CD4-positive, alpha-beta T cell treated with Interleukin-4 for 4 hours (primary cell): Measurements from ENCODE around the gene PLEK.
"Not testable (repeated sequence)": the region's sequence is repeated elsewhere in the genome, so short reads cannot be mapped to it uniquely, and the experiment has no call there.

Experiments
- DNase-seq: peaks from one replicate; pipeline ENCODE4 v3.0.0-alpha.2; 2020

The PLEK gene, protein sequence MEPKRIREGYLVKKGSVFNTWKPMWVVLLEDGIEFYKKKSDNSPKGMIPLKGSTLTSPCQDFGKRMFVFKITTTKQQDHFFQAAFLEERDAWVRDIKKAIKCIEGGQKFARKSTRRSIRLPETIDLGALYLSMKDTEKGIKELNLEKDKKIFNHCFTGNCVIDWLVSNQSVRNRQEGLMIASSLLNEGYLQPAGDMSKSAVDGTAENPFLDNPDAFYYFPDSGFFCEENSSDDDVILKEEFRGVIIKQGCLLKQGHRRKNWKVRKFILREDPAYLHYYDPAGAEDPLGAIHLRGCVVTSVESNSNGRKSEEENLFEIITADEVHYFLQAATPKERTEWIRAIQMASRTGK

DNA sequence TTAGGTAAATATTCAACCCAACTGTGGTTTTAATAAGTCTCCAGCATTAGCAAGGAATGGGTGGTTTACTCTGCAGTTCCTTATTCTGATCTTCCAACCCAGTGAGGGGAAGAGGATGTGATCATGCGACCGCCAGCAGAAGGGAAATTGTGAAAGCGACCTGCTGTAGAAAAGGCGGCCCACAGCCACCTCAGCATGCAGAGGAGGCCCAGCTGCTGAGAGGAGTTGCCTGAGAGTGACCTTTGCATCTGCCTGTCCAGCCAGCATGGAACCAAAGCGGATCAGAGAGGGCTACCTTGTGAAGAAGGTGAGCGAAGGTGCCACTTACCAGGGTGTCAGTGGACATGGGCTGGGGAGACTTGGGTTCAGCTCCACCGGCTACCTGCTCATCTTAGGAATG, at the start of gene PLEK:
PLEK (plus strand) TSS at position 196 of the 400 bp plus-strand sequence; CDS start at position 266, 70 bp downstream.
- peak; percentile 56 for DNase-seq

DNA sequence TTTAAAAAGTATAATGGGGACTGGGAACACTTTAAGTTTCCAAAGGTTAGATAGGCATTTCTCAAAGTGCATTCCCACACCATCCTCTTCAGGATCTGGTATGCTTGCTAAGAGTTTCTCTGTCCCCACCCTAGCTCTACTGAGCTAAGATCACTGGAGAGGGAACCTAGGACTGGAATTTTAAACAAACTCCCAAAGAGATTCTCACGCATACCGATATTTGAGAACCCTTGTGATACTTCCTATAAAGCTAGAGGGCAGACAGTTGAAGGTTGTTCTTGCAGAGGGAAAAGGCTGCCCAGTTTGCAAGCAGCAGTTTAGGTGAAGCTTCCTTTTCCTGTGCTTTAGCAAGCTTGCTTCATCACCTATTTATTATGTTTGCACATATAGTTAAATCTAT, 49.0 kb upstream of the PLEK start:
- DNase-seq: no peak

DNA sequence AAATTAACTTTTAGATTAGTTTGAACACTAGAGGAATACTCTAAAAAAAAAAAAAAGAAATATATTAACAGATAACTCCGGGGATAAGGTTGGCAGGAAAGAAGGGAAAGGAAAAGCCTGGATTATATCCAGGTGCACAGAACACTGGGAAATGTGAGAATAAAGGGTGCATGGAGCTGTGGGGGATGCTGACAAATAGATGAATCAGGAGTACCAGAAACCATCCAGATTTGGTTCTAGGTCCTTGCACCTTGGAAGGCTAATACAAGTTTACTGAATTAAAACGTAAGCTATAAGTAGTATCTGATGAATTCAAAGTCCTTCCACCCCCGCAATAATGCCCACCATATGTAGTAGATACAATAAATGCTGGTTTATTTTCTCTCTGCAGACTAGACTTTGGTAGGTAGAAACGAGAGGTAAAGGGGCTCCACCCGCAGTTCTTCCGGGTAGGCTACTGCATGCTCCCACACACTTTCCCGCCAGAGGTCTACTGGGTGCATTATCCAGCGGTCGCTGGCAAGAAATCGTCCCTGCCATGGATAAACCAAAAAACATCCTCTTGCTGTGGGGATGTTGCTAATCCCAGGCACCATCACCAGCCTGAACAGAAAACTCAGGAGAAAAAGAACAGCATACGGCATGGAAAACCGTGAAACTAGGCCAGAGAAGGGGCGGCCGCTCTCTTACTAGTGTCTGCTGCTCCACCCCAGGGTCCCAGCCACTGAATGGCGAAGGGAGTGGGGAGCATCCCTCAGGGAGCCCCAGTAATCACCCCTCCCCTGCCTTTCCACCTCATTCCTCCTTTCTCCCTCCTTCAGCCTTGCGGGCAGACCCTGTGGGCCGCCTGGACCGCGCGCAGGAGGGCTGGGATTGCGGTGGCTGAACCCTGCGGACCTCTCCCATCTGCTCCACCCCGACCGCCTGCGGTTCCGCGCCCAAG, 46.8 kb upstream of the PLEK start:
- DNase-seq: no peak

DNA sequence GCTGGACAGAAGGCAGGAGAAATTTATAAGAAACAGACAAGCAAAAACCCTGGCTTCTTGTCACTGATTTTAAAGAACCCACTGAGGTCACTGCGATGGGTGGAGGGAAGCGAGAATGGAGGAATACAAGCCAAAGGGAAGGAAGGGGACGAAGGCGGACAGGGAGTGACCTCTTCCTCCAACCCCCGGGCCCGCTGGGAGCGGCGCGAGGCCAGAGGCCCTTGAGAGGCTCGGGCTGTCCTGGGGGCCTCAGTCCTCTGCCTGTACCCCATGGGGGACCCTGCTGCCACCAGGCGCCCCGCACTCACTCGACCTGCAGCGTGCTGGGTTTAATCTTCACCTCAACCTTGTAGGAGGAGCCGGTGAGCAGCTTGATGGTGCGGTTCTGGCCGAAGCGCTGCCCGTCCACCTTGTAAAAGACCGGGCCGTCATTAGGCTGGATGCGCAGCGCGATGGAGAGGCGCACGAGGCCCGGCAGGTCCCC, 46.1 kb upstream of the PLEK start:
- no peak for DNase-seq

DNA sequence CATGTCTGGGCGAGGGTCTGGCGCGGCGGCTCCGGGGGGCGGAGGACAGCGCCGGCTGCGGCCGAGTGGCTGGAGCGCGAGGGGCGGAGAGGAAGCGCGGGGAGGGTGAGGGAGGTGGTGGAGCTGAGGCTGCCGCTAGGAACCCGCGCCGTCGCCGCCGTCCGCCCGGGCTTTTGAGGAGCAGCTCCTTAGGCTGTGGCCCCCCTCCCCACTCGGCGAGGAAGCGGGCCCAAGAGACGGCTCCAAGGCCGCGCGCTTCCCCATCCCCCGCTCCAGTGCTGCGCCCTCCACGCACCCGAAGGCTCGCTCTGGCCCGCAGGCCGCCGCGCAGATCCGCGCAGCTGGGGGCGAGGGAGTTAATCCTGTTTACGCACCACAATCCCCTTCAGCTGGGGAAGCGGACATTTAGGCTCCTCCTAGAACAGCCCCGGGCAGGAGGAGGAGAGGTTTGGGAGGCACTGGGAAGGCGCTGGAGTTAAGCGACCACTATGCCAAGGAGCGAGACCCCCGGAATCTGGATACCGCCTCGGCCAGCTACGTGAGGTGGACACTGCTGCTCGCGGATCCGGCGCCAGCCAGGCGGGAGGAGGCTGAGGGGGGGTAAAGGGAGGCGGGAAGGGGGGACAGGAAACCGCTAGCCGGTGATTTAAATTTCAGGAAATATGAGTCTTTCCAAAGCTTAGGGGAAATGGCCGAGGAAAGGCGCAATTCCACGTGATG, 45.5 kb upstream of the PLEK start, which contains the start of gene CNRIP1:
CNRIP1 (minus strand) TSS at position 552 of the 720 bp plus-strand sequence; CDS start at position 3, 549 bp downstream.
- no peak for DNase-seq

DNA sequence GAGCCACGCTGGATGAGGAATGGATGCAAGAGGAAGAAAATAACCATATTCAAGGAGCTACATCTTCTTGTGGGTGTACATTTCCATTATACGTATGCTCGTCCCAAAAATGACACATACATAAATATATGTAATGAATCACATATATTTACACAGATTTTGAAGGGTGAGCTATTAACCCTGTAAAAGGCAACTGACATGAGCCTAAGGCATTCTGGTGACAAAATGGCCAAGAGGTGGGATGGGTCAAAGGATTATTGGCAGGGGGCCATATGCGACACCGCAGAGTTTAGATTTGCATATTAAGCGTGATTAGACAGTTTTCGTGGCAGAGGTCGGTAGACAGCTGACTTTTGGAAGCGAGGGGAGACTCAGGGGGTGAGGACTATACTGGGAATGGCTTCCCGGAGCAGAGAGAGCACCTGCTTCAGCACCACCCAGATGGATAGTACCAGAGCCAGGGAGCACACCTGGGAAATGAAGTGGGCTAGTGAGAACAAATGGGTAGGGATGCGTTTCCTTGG, 44.9 kb upstream of the PLEK start:
- DNase-seq: no peak

DNA sequence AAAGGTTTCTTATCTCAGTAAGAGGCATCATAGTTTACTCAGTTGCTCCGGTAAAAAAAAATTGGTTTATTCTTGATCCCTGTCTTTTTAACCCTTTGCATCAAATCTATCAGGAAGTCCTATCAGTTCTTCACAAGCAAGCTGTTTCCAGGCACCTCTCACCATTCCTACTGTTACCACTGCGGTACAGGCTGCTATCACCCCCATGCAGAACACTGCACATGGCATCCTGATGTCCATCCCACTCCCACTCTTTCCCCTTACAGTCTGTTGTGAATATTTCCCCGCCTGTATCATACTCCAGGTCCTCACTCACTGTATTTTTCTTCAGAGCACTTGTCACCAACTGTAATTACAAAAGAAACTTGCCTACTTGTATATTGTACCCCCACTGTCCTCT, 40.0 kb upstream of the PLEK start:
- DNase-seq: no peak

DNA sequence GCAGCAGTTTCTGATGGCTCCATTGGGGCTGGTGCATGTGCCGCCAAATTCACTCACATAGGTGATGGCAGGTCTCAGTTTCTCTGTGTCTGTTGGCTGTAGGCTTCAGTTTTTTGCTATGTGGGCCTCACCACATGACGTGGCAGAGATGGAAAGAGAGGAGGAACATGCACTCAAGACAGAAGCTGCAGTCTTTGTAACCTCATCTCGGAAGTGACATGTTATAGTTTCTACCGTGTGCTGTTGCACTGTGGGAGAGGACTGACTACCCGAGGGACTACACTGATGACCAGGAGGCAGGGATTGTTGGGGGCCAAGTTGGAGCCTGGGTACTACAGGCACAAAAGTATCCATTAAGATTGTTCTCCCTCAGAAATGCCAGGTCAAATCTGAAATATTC, 36.2 kb upstream of the PLEK start:
- no peak for DNase-seq

DNA sequence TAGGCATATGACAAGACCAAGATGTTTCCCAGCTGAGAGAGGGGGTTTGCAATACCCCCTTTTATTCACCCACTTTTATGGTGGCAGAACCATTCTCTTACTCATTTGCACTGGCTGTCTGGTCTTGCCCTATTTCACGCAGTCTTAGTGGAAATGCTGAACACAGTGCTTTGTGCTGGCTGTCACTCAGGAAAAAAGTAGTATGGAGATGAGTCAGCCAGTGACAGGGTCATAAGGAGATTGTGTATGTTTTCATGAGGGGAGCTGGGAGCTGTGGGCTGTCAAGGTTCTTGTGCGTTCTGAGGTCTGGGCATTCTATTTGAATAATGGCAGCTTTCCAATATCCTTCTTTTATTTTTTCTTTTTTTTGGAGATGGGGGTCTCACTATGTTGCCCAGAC, 34.4 kb upstream of the PLEK start:
- DNase-seq: no peak

DNA sequence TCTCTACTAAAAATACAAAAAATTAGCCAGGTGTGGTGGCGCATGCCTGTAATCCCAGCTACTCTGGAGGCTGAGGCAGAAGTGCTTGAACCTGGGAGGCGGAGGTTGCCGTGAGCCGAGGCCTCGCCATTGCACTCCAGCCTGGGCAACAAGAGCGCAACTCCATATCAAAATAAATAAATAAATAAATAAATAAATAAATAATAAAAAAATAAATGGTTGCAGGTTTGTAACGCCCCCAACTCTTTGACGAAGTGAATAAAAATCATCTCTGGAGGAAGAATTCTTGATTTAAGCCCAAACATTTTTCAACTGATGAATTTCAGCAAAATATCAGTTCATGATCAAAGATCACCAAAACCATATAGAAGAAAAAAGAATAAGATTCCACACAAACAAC, 32.1 kb upstream of the PLEK start:
- no peak for DNase-seq

DNA sequence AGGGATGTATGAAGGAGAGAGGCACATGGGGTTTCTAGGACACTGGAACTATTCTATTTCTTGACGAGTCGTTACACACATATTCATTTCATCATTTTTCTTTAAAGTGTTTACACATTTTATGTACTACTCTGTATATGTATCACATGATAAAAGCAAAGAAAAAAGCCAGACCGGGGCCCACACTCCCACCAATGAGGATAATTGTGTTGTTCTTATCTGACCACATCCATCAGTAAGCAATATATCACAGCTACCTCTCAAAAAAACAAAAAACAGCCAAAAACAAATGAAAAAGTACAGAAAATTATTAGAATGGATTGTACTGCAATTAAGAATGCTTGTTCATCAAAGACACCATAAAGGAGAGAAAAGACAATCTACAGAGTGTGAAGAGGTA, 31.2 kb upstream of the PLEK start:
- DNase-seq: no peak

DNA sequence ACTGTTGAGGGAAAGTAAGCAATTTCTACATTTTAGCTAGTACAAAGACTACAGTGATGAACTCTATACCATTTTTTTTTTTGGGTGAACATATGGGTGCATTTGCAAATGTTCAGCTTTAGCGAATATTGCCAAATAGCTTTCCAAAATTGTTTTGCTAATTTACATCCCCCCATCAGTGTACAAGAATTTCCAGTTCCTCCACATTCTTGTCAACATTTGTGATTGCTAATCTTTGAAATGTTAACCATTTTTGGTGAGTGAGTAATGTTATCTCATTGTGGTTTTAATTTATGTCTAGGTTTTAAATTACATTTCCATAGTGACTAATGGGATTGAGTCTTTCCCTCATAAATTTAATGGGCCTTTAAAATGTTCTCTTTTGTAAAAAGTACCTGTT, 28.9 kb upstream of the PLEK start:
- DNase-seq: no peak

DNA sequence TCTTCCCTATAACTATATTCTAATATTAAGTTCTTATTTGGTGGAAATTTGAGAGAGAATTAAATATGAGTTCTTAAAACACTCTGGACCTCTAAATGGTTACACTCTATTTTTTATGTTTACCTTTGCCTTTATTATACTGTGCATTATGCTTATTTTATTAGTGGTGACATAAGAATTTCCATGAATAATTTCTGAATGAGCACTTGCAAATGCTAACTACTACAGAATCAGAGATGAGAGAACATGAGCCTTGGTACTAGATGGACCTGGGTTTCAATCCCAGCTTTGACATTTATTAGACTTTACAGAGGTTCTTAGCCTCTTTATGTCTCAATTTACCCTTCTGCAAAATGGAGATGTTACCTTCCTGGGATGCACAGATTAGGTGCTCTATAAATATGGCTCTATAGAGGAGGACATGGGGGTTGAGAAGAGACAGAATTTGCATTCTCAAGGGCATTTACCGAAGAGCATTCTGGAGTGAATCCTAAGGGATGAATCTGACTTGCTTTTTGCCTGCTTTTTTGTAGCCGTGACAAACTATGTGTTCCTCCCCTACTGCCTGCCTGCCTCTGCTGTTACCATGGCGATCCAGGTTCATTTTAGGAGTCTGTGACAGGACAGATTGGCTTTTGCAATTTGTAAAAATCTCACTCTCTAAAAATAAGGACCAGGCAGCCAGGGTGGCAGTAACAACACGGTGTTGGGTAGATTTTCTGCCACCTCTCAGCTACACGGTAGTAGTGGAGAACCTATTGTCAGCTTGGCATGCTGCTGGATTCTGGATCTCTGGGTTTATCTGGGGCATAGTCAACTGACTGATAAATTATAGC, 24.6 kb upstream of the PLEK start:
- no peak for DNase-seq

DNA sequence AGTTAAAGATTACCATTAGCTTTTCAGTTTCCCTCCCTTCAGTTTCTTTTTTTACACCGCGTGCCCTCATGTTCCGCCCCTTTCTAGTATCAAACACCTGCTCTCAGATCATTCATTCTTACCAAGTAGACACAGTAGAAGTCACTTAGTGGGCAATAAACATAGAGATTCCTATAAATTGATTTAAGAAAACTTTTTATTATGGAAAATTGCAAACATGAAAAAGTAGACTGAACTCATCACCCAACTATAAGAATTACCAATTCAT, 24.1 kb upstream of the PLEK start:
- DNase-seq: no peak

DNA sequence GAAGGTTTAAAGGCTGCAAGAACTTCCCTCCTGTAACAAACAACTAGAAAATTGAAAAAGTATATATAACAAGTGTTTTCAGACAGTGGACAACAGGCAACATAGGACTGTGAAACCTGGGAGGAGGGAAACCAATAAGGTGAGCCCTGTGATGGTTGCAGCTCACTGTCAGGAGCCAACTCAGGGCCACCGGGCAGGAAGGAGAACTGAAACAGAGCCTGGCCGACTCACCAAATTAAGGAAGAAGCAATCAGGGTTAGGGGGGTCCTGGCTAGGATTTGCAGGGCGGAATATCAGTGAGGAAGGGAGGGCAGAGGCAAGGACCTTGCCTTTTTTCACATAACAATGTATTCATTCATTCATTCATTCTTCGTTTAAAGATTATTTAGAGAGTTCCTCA, 23.5 kb upstream of the PLEK start:
- no peak for DNase-seq

DNA sequence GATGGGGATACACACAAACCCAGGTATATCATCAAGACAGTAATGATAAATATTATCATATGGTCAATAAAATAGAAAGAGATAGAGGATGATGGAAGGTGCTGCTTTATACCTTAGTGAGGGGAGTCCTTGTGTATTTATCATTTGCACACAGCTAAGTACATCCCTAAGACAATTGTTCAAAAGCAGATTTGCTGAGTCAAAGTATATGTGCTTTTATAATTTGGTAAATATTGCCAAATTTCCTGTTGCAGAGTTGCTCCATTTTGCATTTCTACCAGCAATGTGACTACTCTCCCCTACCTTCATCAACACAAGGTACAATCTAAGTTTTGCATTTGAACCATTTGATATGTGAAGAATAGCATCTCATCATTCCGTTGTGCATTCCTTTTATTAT, 22.6 kb upstream of the PLEK start:
- DNase-seq: no peak

DNA sequence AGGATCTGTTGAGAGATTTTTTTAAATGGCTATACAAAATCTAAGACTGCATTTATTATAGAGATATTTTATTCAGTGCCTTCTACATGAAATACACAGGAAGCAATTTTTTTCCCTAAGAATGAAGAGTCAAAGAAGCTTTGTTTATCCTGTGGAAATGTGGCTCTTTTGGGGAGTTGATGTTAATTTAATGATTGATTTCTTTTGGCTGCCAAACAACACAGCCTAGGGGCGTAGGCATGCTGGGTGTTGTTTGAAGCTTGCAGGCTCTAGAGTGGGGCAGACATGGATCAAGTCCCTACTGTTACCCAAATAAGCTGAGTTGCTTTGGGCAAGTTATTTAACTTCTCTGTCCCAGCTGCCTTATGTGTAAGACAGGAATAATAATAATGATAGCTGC, 21.1 kb upstream of the PLEK start:
- no peak for DNase-seq

DNA sequence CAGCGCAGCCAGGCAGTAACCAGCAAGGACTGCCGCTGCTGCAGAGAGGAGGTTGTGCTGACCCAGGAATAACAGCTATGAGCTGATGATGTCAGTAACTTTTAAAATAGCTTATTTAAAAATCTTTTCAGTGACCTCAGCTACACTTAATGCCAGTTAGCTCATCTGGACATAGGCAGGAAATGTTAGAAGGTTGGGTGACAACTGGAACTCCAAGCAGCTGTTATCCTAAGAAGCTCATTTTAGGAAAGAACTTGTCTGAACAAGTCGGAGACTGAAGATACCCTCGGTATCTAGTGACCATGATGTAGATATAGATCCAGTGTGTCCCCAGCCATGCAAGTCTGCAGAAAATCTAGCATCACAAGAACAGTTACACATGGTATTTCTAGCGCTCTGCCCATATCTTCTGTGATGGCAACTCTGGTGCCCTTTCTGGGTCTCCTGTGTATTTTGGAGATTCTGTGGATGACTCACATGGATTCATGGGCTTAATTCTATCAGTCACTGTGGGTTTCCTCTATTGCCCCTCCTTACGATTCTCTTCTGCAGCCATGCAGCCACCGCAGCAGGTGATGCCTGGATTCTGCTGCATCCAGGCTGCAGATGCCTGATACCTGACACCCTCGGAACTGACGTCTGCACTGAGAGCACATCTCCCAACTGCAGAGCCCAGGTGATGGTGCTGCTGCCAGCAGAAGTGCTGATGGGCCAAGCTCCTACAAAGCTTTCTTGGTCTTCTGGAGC, 19.8 kb upstream of the PLEK start:
- DNase-seq: no peak

DNA sequence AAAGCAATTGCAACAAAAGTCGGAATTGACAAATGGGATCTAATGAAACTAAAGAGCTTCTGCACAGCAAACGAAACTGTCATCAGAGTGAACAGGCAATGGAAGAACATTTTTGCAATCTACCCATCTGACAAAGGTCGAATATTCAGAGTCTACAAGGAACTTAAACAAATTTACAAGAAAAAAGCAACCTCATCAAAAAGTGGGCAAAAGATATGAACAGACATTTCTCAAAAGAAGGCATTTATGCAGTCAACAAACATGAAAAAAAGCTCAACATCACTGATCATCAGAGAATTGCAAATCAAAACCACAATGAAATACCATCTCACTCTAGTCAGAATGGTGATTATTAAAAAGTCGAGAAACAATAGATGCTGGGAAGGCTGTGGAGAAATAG, 16.0 kb upstream of the PLEK start:
- DNase-seq: not testable (repeated sequence)

DNA sequence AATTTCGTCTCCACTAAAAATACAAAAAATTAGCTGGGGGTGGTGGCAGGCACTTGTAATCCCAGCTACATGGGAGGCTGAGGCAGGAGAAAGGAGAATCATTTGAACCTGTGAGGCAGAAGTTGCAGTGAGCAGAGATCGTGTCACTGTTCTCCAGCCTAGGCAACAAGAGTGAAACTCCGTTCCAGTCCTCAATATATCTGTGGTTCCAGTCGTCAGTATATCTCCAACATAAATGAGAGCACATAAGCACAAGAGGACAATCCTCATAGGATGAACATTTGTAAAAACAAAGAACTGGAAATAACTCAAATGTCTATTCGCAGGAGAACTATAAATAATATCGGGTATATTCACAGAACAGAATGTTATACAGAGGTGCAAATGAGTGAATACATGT, 13.1 kb upstream of the PLEK start:
- no peak for DNase-seq

DNA sequence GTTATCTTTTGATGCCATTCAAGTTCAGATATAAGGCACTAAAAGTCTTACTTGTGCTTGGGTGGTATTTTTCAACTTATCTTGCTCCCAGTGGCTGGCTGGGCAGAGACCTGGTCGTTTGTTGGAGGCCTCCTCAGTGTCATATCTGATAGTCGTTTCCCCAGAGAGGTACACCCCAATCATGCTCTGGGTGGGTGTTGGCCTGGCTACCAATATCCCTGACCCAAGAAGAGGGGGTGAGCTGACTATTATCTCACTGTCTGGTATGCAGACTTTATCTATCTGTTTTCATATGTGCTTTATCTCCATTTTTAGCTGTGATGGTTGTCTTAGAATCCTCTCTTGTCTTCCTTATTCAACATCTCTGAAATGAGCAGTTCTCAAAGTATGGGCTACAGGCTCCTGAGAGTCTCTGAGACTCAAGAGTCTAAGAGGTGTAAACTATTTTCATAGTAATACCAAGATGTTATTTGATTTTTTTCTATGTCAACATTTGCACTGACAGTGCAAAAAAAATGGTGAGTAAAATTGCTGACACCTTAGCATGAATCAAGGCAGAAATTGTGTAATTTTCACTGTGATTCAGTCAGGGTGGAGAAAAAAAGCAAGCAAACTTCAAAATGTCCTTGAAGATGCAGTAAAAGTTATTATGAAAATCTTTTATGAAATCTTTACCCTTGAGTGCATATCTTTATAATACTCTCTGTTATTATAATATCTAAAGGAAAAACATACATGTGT, 12.3 kb upstream of the PLEK start:
- no peak for DNase-seq
